HCT116 (cell line): ENCODE results near the gene SPTSSA. TPM values are rescaled to one million over a fixed set of nuclear protein-coding genes. Genes with fewer than 3 reads are reported as not detected.

ENCODE experiments used
- ATAC-seq: fragments of 200-7000 bp; cut with Tn5 transposase; 2 replicates; pipeline ENCODE4 v1.9.1; 2020; ENCODE audit warnings: mild to moderate bottlenecking, moderate library complexity
- BruUV-seq: library from RNA; stranded (reverse); fragments of 400-500 nt; replicated peaks from 2 replicates; lab custom pipeline; 2021; lab: Mats Ljungman, UMichigan
- CTCF ChIA-PET: fragments of 300-600 bp; sonication (Branson Sonifier 250); formaldehyde crosslinking; loops from one replicate; lab custom pipeline; 2021; ENCODE audit warnings: antibody characterized with exemption; lab: Charles Lee
- POLR2A ChIA-PET: fragments of 300-600, 350-600 bp; sonication (Branson Sonifier 250); formaldehyde crosslinking; loops from one replicate; lab custom pipeline; 2021; ENCODE audit warnings: antibody characterized with exemption; lab: Charles Lee
- RAD21 ChIA-PET, 2 experiments: fragments of 300-600 bp; sonication (Branson Sonifier 250); formaldehyde crosslinking; loops; one replicate each; lab custom pipeline; 2023; ENCODE audit warnings: low total read pairs in 2 of 2; ENCODE audit not compliant: uncharacterized antibody in 2 of 2, unreplicated experiment in 2 of 2, low non-redundant PET in 1 of 2; lab: Charles Lee
- DNase-seq: peaks from one replicate; pipeline ENCODE4 v3.0.0-alpha.2; 2010; ENCODE audit warnings: low read depth, low spot score
- H2AFZ ChIP-seq: fragments of 200-600 bp; shearing (Covaris generic), sonication (generic); 2 replicates; pipeline ENCODE4 v1.6.1; 2017; ENCODE audit warnings: low read depth, mixed run types, mixed read lengths, antibody characterized with exemption, low read length; ENCODE audit not compliant: poor library complexity, severe bottlenecking
- H3K27ac ChIP-seq: 2 replicates; pipeline ENCODE4 v1.5.1; 2012; ENCODE audit warnings: low read depth, low read length
- H3K27me3 ChIP-seq: fragments of 200-600 bp; sonication (generic); 2 replicates; pipeline ENCODE4 v1.6.1; 2016; ENCODE audit warnings: mixed run types, low read length, mixed read lengths; ENCODE audit not compliant: insufficient read depth
- H3K36me3 ChIP-seq, 2 experiments: fragments of 200-500 bp in 1 of 2; fragments of 200-600 bp in 1 of 2; sonication (Bioruptor generic) in 1 of 2; sonication (generic) in 1 of 2; 2 replicates each; pipeline versions ENCODE4 v1.5.1 to v1.6.1; 2014 to 2016; ENCODE audit warnings: low read length in 2 of 2, inconsistent platforms in 1 of 2, mixed read lengths in 1 of 2, mixed run types in 1 of 2; ENCODE audit not compliant: insufficient read depth in 2 of 2, control insufficient read depth in 1 of 2
- H3K4me1 ChIP-seq, 2 experiments: fragments of 200-600 bp in 1 of 2; sonication (generic) in 1 of 2; 2 replicates each; pipeline versions ENCODE4 v1.5.1 to v1.6.1; 2012 to 2017; ENCODE audit warnings: low read length in 2 of 2, inconsistent platforms in 1 of 2, mild to moderate bottlenecking in 1 of 2, mixed read lengths in 1 of 2, mixed run types in 1 of 2, moderate library complexity in 1 of 2; ENCODE audit not compliant: insufficient read depth in 2 of 2, control insufficient read depth in 1 of 2
- H3K4me2 ChIP-seq: fragments of 200-600 bp; sonication (generic); 2 replicates; pipeline ENCODE4 v1.6.1; 2017; ENCODE audit warnings: mixed run types, low read length, mixed read lengths
- H3K4me3 ChIP-seq, 2 experiments: fragments of 200-600 bp in 1 of 2; sonication (generic) in 1 of 2; replicated peaks in 1 of 2; 2 replicates each; pipeline ENCODE4 v1.5.1; 2011 to 2016; ENCODE audit warnings: low read length in 2 of 2, control low read depth in 1 of 2, low read depth in 1 of 2, mild to moderate bottlenecking in 1 of 2, mixed read lengths in 1 of 2, mixed run types in 1 of 2
- H3K79me2 ChIP-seq: fragments of 200-600 bp; sonication (generic); 2 replicates; pipeline ENCODE4 v1.6.1; 2017; ENCODE audit warnings: mild to moderate bottlenecking, mixed run types, low read length, moderate library complexity, mixed read lengths; ENCODE audit not compliant: insufficient read depth
- H3K9ac ChIP-seq: fragments of 200-600 bp; sonication (generic); 2 replicates; pipeline ENCODE4 v1.6.1; 2016; ENCODE audit warnings: low read length, mixed read lengths
- H3K9me2 ChIP-seq: fragments of 200-600 bp; sonication (generic), shearing (Covaris generic); 2 replicates; pipeline ENCODE4 v1.6.1; 2017; ENCODE audit warnings: mixed run types, mild to moderate bottlenecking, moderate library complexity; ENCODE audit not compliant: insufficient read depth
- H3K9me3 ChIP-seq, 2 experiments: fragments of 200-500 bp in 1 of 2; fragments of 200-600 bp in 1 of 2; sonication (Bioruptor generic) in 1 of 2; sonication (generic) in 1 of 2; 2 replicates each; pipeline ENCODE4 v1.6.1; 2014 to 2017; ENCODE audit warnings: low read length in 2 of 2, mixed read lengths in 2 of 2, inconsistent platforms in 1 of 2, low read depth in 1 of 2, mild to moderate bottlenecking in 1 of 2, mixed run types in 1 of 2, moderate library complexity in 1 of 2; ENCODE audit not compliant: control insufficient read depth in 1 of 2, insufficient read depth in 1 of 2
- H4K20me1 ChIP-seq: fragments of 200-600 bp; sonication (generic), shearing (Covaris generic); 2 replicates; pipeline ENCODE4 v1.6.1; 2017; ENCODE audit warnings: mixed run types, mild to moderate bottlenecking, moderate library complexity; ENCODE audit not compliant: insufficient read depth
- CBX3 ChIP-seq: IDR thresholded peaks from 2 replicates; pipeline ENCODE4 v1.6.1; 2012; ENCODE audit warnings: low read depth
- CEBPB ChIP-seq: IDR thresholded peaks from 2 replicates; pipeline ENCODE4 v1.6.1; 2012; ENCODE audit warnings: low read depth
- EGR1 ChIP-seq: IDR thresholded peaks from 2 replicates; pipeline ENCODE4 v1.6.1; 2012; ENCODE audit warnings: low read depth
- ELF1 ChIP-seq: IDR thresholded peaks from 2 replicates; pipeline ENCODE4 v1.6.1; 2012; ENCODE audit warnings: low read depth, borderline replicate concordance
- EZH2 ChIP-seq: fragments of 200-600 bp; sonication (generic); IDR thresholded peaks from 2 replicates; pipeline ENCODE4 v1.6.1; 2017; ENCODE audit warnings: antibody characterized with exemption, mixed run types
- EZH2phosphoT487 ChIP-seq: fragments of 200-600 bp; IDR thresholded peaks from 2 replicates; pipeline ENCODE4 v1.6.1; 2018; ENCODE audit warnings: antibody characterized with exemption, borderline replicate concordance
- FOSL1 ChIP-seq: IDR thresholded peaks from 2 replicates; pipeline ENCODE4 v1.6.1; 2012; ENCODE audit warnings: low read depth
- JUND ChIP-seq: IDR thresholded peaks from 2 replicates; pipeline ENCODE4 v1.6.1; 2012
- MAX ChIP-seq: IDR thresholded peaks from 2 replicates; pipeline ENCODE4 v1.6.1; 2012
- POLR2AphosphoS5 ChIP-seq: IDR thresholded peaks from 2 replicates; pipeline ENCODE4 v1.6.1; 2011; ENCODE audit warnings: mild to moderate bottlenecking, low read depth, low read length, moderate library complexity
- REST ChIP-seq: IDR thresholded peaks from 2 replicates; pipeline ENCODE4 v1.6.1; 2012; ENCODE audit warnings: low read depth
- SIN3A ChIP-seq: IDR thresholded peaks from 2 replicates; pipeline ENCODE4 v1.6.1; 2012; ENCODE audit warnings: low read depth
- SP1 ChIP-seq: IDR thresholded peaks from 2 replicates; pipeline ENCODE4 v1.6.1; 2012; ENCODE audit warnings: low read depth
- SRF ChIP-seq: IDR thresholded peaks from 2 replicates; pipeline ENCODE4 v1.6.1; 2012; ENCODE audit warnings: low read depth
- TCF7L2 ChIP-seq: IDR thresholded peaks from 2 replicates; pipeline ENCODE4 v1.7.0; 2011; ENCODE audit warnings: borderline replicate concordance, inconsistent platforms; ENCODE audit not compliant: insufficient read depth, insufficient read length; ENCODE audit errors: extremely low read depth
- YY1 ChIP-seq: IDR thresholded peaks from 2 replicates; pipeline ENCODE4 v1.6.1; 2011; ENCODE audit warnings: low read length, low read depth, moderate library complexity, mild to moderate bottlenecking; ENCODE audit not compliant: insufficient replicate concordance; ENCODE audit errors: extremely low read depth
- intact Hi-C: fragments of 100-400 bp; cut with micrococcal nuclease; formaldehyde crosslinking; loops from 2 replicates; pipeline ENCODE4 v1.10.0; 2022
- total RNA-seq: library from RNA; stranded (reverse); gene quantifications from one replicate; pipeline ENCODE4 v1.2.1, GENCODE V29; 2021; ENCODE audit not compliant: unreplicated experiment
- TF ChIP-seq, protein P1 (sequence below): IDR thresholded peaks from 2 replicates; pipeline ENCODE4 v1.6.1; 2011; ENCODE audit warnings: mild to moderate bottlenecking, low read length, moderate library complexity; ENCODE audit not compliant: insufficient replicate concordance; ENCODE audit errors: extremely low read depth
- TF ChIP-seq, protein P2 (sequence below), 3 experiments: fragments of 200-600 bp in 1 of 3; sonication (generic) in 1 of 3; IDR thresholded peaks in 2 of 3; conservative IDR thresholded peaks in 1 of 3; 2 replicates each; pipeline ENCODE4 v1.5.1; 2012 to 2017; ENCODE audit warnings: low read depth in 2 of 3, low read length in 2 of 3, antibody characterized with exemption in 1 of 3, borderline replicate concordance in 1 of 3, control low read depth in 1 of 3, mild to moderate bottlenecking in 1 of 3, mixed read lengths in 1 of 3, mixed run types in 1 of 3, moderate library complexity in 1 of 3; ENCODE audit not compliant: insufficient read depth in 1 of 3

SPTSSA gene
- total RNA-seq, 1 experiment from 2014 or later = 17.0 TPM

GRCh38 chr14:34407951-34408350 is 54.1 kb downstream of the SPTSSA start (continued):
- no peak for TF ChIP-seq POLR2AphosphoS5
- no peak for TF ChIP-seq JUND

GRCh38 chr14:34404416-34404815 is 57.6 kb downstream of the SPTSSA start:
- no peaks in the 10 kb centered on the region for H3K36me3 ChIP-seq
- ATAC-seq = no peak
- H2AFZ ChIP-seq = no peak overlapping the region
- no peaks in the 10 kb centered on the region for H3K9me2 ChIP-seq
- intact Hi-C loops = no loop called here
- no peaks in the 10 kb centered on the region for H3K79me2 ChIP-seq
- RAD21 ChIA-PET = no interaction called here
- H3K4me3 ChIP-seq = no peak overlapping the region
- no peaks in the 10 kb centered on the region for H3K27me3 ChIP-seq
- no peak overlapping the region for H3K9ac ChIP-seq
- no peak overlapping the region for H3K27ac ChIP-seq
- no peaks in the 10 kb centered on the region for H4K20me1 ChIP-seq
- no peak overlapping the region for H3K4me2 ChIP-seq
- no peaks in the 10 kb centered on the region for H3K4me1 ChIP-seq
- no peaks in the 10 kb centered on the region for H3K9me3 ChIP-seq
- no TSS peak for BruUV-seq
- CTCF ChIA-PET = no interaction called here
- no peak for DNase-seq
- TF ChIP-seq SRF (no peak), FOSL1 (no peak), EGR1 (no peak), MAX (no peak), EZH2phosphoT487 (no peak), REST (no peak), SP1 (no peak), CEBPB (no peak), SIN3A (no peak), ELF1 (no peak), CBX3 (no peak), POLR2AphosphoS5 (no peak), TCF7L2 (no peak), EZH2 (no peak), YY1 (no peak)
- TF ChIP-seq, protein P1, sequence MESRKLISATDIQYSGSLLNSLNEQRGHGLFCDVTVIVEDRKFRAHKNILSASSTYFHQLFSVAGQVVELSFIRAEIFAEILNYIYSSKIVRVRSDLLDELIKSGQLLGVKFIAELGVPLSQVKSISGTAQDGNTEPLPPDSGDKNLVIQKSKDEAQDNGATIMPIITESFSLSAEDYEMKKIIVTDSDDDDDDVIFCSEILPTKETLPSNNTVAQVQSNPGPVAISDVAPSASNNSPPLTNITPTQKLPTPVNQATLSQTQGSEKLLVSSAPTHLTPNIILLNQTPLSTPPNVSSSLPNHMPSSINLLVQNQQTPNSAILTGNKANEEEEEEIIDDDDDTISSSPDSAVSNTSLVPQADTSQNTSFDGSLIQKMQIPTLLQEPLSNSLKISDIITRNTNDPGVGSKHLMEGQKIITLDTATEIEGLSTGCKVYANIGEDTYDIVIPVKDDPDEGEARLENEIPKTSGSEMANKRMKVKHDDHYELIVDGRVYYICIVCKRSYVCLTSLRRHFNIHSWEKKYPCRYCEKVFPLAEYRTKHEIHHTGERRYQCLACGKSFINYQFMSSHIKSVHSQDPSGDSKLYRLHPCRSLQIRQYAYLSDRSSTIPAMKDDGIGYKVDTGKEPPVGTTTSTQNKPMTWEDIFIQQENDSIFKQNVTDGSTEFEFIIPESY = no peak
- TF ChIP-seq, protein P2, sequence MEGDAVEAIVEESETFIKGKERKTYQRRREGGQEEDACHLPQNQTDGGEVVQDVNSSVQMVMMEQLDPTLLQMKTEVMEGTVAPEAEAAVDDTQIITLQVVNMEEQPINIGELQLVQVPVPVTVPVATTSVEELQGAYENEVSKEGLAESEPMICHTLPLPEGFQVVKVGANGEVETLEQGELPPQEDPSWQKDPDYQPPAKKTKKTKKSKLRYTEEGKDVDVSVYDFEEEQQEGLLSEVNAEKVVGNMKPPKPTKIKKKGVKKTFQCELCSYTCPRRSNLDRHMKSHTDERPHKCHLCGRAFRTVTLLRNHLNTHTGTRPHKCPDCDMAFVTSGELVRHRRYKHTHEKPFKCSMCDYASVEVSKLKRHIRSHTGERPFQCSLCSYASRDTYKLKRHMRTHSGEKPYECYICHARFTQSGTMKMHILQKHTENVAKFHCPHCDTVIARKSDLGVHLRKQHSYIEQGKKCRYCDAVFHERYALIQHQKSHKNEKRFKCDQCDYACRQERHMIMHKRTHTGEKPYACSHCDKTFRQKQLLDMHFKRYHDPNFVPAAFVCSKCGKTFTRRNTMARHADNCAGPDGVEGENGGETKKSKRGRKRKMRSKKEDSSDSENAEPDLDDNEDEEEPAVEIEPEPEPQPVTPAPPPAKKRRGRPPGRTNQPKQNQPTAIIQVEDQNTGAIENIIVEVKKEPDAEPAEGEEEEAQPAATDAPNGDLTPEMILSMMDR (IDR thresholded peaks at IDR 0.05 in 2 of 3, conservative IDR thresholded peaks at IDR 0.05 in 1 of 3; ENCODE audit: borderline replicate concordance in 1 of 3, insufficient read depth in 1 of 3, low read depth in 2 of 3, low read length in 2 of 3) = no peak
- POLR2A ChIA-PET = no interaction called here
